NCI-H524 treated with DMSO at 0.1 percent for 48 hours (cell line): ENCODE results near the gene BLTP2.
A peak's percentile ranks its signal among the peaks of the same experiment; 100 is the strongest.
"Not testable (repeated sequence)": the region's sequence is repeated elsewhere in the genome, so short reads cannot be mapped to it uniquely, and the experiment has no call there.

ENCODE experiments used
- DNase-seq: peaks from one replicate; lab custom pipeline; 2025; lab: John Stamatoyannopoulos, UW

The BLTP2 gene

GRCh38 chr17:28644787-28645575 is at the start of gene BLTP2:
TSS of gene BLTP2 (minus strand) at chr17:28645158. CDS start at chr17:28645056, 102 bp downstream.
- DNase-seq, result peak; percentile 61

GRCh38 chr17:28693869-28694268 is 48.9 kb upstream of the BLTP2 start:
- DNase-seq, result no peak

- DNase-seq, result no peak
Observed at GRCh38 chr17:28689011-28689410, 44.1 kb upstream of the BLTP2 start.

- no peak for DNase-seq
Observed at GRCh38 chr17:28688481-28688880, 43.5 kb upstream of the BLTP2 start.

GRCh38 chr17:28686296-28686695 is 41.3 kb upstream of the BLTP2 start:
- peak; percentile 70 for DNase-seq

- no peak for DNase-seq
Observed at GRCh38 chr17:28685366-28685765, 40.4 kb upstream of the BLTP2 start.

GRCh38 chr17:28684963-28685362 is 40.0 kb upstream of the BLTP2 start:
- DNase-seq, result peak; percentile 99

- DNase-seq, result no peak
Observed at GRCh38 chr17:28682655-28683054, 37.7 kb upstream of the BLTP2 start.

- no peak for DNase-seq
Observed at GRCh38 chr17:28675980-28676379, 31.0 kb upstream of the BLTP2 start.

- no peak for DNase-seq
Observed at GRCh38 chr17:28675490-28675889, 30.5 kb upstream of the BLTP2 start.

- DNase-seq, result no peak
Observed at GRCh38 chr17:28669918-28670317, 25.0 kb upstream of the BLTP2 start.

- DNase-seq, result no peak
Observed at GRCh38 chr17:28667870-28668269, 22.9 kb upstream of the BLTP2 start.

- DNase-seq, result no peak
Observed at GRCh38 chr17:28665994-28666393, 21.0 kb upstream of the BLTP2 start.

GRCh38 chr17:28663723-28664122 is 18.8 kb upstream of the BLTP2 start:
- DNase-seq, result no peak

- DNase-seq, result no peak
Observed at GRCh38 chr17:28662527-28662829, 17.5 kb upstream of the BLTP2 start.

GRCh38 chr17:28661635-28662526 is 16.9 kb upstream of the BLTP2 start, which contains the start of the genes SDF2 and SUPT6H:
TSS of gene SDF2 (minus strand) at chr17:28661906. CDS start at chr17:28661876, 30 bp downstream.
TSS of gene SUPT6H (plus strand) at chr17:28662205. CDS start at chr17:28673402, 11,197 bp downstream.
- DNase-seq, result peak; percentile 81

GRCh38 chr17:28659497-28659881 is 14.5 kb upstream of the BLTP2 start:
- DNase-seq, result not testable (repeated sequence)

GRCh38 chr17:28658766-28659496 is 14.0 kb upstream of the BLTP2 start:
- DNase-seq, result not testable (repeated sequence)

- not testable (repeated sequence) for DNase-seq
Observed at GRCh38 chr17:28658342-28658741, 13.4 kb upstream of the BLTP2 start.

GRCh38 chr17:28657756-28658155 is 12.8 kb upstream of the BLTP2 start:
- DNase-seq, result no peak

- DNase-seq, result no peak
Observed at GRCh38 chr17:28655160-28655559, 10.2 kb upstream of the BLTP2 start.

- DNase-seq, result no peak
Observed at GRCh38 chr17:28648698-28649097, 3.7 kb upstream of the BLTP2 start.
